H7 (cell line): ENCODE results near the gene AKAP13. TPM values are rescaled to one million over a fixed set of nuclear protein-coding genes. Genes with fewer than 3 reads are reported as not detected.

Source experiments
- DNase-seq: peaks from one replicate; pipeline ENCODE4 v3.0.0; 2012
- H3K27me3 ChIP-seq: 2 replicates; pipeline ENCODE4 v1.6.0; 2011; ENCODE audit warnings: mild to moderate bottlenecking, low read length; ENCODE audit not compliant: control insufficient read depth, insufficient read depth
- H3K36me3 ChIP-seq: replicated peaks from 2 replicates; pipeline ENCODE4 v1.5.1; 2011; ENCODE audit warnings: low read length; ENCODE audit not compliant: control insufficient read depth, insufficient read depth
- H3K4me3 ChIP-seq: 2 replicates; pipeline ENCODE4 v1.5.1; 2011; ENCODE audit warnings: low read depth, mild to moderate bottlenecking, control low read depth, low read length, moderate library complexity; ENCODE audit not compliant: insufficient read depth
- total RNA-seq: library from RNA; depleted of rRNA; stranded (reverse); fragments of >200 nt; shearing (Covaris generic); gene quantifications from 2 replicates; pipeline ENCODE4 v1.2.3, GENCODE V29; 2014

The AKAP13 gene
- total RNA-seq, 1 experiment from 2014 or later: 26.2 TPM

DNA sequence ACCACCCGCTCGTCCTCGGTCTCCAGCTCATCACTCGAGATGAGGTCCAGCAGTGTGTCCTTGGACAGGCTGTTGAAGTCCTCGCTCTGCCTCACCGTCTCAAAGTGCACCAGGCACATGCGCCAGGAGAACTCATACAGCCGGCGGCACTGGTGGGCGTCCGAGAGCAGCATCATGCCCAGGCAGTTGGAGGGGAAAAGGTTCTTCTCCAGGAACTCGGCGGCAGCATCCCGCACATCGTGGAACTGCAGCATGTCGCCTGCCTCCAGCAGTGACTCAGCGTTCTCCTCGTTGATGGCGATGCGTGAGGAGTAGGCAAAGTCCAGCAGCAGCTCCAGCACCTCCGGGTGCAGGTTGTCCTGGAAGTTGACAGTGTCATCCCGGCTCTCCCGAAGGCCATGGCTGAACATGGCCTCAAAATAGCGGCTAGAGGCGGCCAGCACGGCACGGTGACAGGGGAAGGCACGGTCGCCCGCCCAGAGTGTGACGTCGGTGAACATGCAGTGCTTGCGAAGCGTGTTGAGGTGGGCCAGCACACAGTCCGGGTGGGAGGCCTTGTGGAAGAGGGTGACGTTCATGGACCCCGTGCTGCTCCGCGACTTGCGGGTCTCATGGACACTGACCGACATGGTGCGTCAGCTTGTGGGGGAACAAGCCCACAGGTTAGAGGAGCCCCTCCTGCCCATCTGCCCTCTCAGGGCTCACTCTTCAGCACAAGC, 388.9 kb downstream of the AKAP13 start:
- DNase-seq: peak; percentile 43
- no peak overlapping the region for H3K4me3 ChIP-seq
- H3K27me3 ChIP-seq: no peaks in the 10 kb centered on the region
- H3K36me3 ChIP-seq: no peaks in the 10 kb centered on the region

DNA sequence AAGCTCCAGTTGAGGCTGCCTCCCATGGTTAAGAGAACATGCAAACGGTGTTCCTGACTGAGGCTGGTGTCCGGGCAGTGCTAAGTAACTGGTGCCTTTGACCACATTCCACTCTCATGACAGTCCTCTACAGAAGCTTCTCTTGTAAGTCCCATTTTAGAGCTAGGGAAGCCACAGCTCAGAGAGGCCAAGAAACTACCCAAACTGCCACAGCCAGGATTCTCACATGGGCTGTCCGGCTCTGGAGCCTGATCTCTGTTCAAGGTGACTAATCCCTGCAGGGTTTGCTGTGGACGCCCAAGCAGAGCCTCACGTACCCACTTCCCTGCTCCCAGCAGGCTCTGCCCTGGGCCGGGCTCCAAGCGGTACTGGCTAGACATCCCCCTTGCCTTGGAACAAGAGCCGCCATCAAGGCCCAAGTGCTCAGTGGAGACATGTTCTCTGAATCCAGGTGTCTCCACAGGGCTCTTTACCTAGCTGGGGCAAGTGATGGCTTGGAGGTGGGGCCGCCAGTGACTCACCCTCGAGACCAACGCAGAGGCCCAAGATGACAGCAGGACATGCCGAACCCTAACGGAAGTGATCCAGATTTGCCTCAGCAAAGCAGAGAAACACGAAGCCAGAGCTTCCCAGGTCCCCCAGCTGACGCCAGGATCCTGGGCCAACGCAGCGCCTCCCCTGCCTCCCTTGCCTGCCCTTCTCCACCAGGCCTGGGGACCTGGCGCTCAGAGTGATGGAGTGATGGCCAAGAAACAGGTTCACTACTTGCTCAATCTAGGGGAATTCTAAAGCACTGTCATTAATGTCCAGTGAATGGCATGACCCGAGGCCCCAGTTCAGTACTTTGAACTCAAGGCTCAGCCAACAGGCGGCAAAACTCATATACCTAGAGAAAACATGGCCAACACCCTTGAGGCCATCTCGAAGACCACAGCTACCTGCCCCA, 390.0 kb downstream of the AKAP13 start:
- Histone ChIP-seq H3K4me3 (no peak overlapping the region), H3K36me3 (no peaks in the 10 kb centered on the region), H3K27me3 (no peaks in the 10 kb centered on the region)
- peak; percentile 41 for DNase-seq

DNA sequence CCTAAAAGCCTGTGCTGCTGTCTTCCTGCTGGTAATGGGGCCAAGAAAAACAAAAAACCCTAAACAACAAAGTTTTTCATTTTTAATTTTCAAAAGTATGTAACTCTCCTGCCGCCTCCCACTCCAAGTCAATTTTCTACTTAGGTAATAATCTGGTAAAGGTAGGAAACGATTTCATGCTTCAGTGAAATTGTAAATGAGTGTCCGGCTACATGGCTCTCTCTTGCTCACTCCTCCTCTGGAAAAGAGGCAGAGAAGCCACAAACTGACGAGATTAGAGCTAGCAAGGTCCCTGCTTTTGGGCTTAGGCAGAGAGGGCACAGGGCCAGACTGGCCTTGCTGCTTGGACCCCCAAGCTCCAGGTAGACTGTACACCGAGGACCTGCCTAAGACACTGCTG, 390.9 kb downstream of the AKAP13 start:
- Histone ChIP-seq H3K36me3 (no peaks in the 10 kb centered on the region), H3K27me3 (no peaks in the 10 kb centered on the region), H3K4me3 (no peak overlapping the region)
- no peak for DNase-seq

DNA sequence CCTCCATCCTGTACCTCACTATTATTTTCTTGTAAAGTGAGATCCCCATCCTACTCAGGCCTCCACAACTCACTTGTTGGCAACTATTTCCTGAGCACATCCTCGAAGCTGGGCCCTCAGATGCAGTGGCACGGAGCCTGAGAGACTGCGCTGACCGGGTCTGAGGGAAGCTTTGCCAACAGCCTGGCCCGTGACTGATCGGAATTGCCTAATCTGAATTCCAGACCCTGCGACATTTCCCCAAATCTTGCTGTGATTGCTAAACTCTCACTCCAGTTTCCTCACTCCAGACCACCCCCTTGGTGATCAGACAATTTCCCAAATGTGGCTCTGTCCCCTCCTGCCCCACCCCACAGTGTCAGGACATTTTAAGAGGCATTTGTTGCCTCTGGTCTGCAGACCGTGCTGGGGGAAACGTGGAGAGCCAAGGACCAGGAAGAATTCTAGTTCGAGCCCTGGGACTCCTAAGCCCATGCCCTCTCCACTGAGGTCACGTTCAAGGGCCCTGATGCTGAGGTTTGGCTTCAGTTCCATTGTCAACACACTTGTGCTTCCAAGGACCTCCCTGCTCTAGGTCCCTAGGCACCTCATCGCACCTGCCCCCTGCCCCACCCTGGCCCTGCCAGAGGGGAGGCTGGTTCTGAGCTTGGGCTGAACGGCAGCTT, 391.5 kb downstream of the AKAP13 start:
- DNase-seq: peak; percentile 36
- no peaks in the 10 kb centered on the region for H3K36me3 ChIP-seq
- no peak overlapping the region for H3K4me3 ChIP-seq
- H3K27me3 ChIP-seq: no peaks in the 10 kb centered on the region

DNA sequence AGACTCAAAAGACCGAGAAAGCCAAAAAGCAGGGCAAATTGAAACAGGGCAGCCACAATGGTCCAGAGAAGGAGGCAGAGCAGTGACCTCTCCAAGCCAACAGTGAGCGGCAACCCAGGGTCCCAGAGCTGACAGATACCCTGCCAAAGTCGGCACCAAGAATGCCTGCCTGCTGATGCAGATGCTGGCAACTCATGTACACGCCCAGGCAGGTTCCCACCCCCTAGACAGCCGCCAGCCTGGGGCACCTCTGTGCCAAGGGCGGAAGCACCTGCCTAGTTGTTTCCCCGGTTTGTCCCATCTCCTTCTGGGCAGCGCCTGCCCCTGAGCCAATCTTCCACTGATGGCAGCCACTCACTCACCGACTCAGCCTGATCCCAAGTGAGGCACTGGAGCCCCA, 392.3 kb downstream of the AKAP13 start:
- H3K4me3 ChIP-seq: no peak overlapping the region
- H3K27me3 ChIP-seq: no peaks in the 10 kb centered on the region
- H3K36me3 ChIP-seq: no peaks in the 10 kb centered on the region
- DNase-seq: no peak

DNA sequence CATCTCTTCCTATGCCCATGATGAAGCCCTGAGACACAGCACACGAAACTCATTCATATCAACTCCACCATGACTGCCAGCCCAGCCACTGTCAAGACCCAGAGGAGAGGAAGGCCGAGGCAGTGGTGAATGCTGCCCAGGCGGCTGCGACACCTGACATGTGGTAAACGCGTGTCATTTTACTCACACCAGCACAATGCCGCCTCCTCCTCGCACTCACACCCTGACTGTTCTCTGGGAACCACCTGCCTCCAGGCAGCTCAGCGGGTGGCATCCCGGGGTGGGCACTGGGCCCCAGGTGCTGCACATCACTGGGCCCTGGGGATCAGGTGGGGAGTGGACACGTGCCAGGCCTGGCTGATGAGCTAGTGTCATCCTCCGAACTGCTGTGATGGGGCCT, 392.8 kb downstream of the AKAP13 start:
- H3K36me3 ChIP-seq: no peaks in the 10 kb centered on the region
- H3K27me3 ChIP-seq: no peaks in the 10 kb centered on the region
- no peak overlapping the region for H3K4me3 ChIP-seq

DNA sequence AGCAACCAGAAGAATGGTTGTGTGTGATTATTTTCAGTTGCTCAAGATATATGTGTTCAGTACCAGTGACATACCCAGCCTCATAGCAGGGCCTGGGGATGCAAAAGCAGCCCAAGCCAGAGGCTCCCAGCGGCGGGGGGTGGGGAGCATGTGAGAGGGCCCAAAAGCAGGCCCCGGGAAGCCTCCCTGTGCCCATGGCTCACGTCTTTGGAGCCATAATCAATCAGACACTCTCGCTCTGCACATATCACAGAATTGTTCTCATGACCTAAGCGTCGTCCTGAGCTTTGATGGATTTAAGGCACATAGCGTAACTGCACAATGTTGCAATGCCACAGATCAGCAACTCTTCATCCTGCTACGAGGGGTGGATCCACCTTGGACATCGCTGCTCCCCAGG, 393.6 kb downstream of the AKAP13 start:
- Histone ChIP-seq H3K27me3 (no peaks in the 10 kb centered on the region), H3K4me3 (no peak overlapping the region), H3K36me3 (no peaks in the 10 kb centered on the region)
- peak; percentile 53 for DNase-seq

More for the DNA sequence above, 392.8 kb downstream of the AKAP13 start:
- DNase-seq: no peak

DNA sequence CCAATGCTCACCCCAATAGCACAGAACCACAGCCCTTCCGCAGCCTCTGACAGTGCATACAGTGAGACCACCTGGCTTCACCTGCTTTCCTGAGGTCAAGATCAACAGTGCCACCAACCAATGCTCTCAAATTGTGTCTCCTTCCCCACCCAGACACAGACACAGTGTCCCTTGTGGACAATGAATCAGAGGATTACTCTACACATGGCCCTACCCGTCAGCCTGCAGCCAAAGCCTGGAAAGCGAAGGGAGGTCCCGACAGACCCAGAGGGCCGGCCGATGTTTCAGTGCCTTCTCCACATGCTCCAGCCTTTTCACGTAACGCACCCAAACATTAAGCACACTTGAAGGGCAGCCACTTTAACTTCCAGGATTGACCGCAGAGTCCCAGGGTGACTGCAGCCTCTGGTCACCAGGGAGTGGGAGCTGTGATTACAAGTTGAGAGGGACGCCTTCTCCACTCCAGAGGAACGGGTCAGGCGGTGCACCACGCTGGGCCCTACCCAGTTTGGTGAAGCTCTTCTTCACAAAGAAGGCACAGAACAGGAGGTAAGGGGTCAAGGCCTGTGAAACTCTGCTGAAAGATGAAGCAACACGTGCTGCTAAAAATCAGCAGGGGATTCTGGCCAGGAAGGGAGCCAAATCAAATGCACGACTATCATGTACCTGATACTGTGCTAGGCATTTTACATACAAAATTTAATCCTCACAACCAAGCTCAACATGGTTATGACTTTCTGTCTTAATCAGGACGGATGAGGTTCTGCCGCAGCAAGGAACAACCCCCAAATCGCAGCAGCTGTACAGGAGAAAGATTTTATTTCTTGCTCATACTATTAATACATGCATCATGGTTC, 397.1 kb downstream of the AKAP13 start:
- Histone ChIP-seq H3K27me3 (no peaks in the 10 kb centered on the region), H3K36me3 (no peaks in the 10 kb centered on the region), H3K4me3 (no peak overlapping the region)
- DNase-seq: peak; percentile 22

DNA sequence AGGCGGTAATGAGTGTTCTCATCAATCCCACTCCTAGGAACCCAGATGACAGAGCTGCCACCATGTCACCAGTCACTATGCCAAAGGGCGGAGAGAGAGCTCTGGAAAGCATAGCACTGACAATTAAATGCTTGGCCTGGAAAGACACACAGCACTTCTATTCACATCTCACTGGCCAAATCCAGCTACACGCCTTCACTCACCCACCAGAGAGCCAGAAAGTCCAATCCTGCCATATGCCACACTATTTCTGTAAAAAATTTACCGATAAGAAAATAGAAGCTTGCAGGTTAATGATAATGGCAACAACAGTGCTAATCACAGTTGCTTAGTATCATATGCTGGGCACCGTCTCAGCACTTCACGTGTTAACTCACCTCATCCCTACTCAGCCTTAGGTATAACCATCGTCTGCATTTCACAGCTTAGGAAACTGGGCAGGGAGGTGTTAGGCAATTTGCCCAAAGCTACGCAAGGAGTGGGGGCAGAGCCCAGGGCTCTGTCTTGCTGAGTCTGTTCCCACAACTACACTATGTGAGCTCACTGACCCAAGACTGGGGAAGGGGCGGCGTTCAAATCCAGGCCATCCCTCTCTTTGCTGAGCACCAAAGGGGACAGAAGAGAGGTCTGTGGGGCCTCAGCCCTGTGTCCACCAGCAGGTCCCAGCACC, 397.8 kb downstream of the AKAP13 start:
- Histone ChIP-seq H3K36me3 (no peaks in the 10 kb centered on the region), H3K4me3 (no peak overlapping the region), H3K27me3 (no peaks in the 10 kb centered on the region)
- no peak for DNase-seq

DNA sequence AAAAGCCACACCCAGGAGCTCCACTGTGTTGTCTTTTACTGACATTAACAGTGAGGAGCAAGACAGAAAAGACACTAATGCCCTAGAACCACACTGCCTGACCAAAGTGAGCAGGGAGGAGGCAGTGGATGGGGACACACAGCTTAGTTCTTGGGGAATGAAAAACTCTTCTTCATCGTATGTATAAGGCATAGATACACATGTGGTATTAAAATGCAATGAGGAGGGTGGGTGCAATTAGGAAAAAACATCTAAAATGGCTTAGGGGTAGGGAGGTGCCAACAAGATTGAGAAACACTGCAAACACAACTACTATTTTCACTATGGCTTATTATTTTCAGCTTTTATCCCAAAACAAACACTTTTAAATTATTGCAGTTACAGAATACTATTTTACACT, 398.8 kb downstream of the AKAP13 start:
- Histone ChIP-seq H3K4me3 (no peak overlapping the region), H3K36me3 (no peaks in the 10 kb centered on the region), H3K27me3 (no peaks in the 10 kb centered on the region)
- no peak for DNase-seq

DNA sequence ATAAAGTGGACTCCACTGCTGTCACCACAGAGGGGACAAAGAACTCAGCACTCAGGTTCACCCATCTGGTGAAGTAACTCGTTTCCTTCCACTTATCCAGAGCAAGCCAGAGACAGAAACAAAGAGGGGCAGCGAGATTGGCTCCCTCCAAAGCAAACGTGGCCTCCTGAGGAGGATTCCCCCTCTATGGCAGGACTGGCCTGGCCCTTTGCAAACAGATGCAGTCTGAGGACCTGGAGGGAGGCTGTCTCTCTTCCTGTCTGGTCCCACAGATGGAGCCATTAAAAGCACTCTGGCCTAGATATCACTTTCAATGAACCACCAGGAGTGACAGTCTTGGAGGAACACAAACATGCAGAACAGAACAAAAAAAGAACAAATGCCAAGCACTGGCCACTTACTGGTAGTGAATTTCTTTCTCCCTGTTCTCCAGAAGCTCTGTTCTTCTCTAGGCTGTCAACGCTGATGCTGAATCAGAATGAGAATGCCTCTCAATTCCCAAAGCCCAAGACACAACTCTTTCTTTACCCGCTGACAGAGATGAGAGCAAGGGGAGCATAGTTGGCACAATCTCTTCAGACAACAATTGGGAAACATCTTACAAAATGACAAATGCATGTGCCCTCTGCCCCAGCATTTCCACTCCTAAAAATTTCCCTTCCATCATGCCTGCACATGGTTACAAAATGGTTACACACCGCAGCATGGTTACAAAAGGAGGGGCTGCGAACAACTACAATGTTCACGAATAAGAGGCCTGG, 400.0 kb downstream of the AKAP13 start:
- Histone ChIP-seq H3K36me3 (no peaks in the 10 kb centered on the region), H3K4me3 (no peak overlapping the region)
- DNase-seq: no peak

DNA sequence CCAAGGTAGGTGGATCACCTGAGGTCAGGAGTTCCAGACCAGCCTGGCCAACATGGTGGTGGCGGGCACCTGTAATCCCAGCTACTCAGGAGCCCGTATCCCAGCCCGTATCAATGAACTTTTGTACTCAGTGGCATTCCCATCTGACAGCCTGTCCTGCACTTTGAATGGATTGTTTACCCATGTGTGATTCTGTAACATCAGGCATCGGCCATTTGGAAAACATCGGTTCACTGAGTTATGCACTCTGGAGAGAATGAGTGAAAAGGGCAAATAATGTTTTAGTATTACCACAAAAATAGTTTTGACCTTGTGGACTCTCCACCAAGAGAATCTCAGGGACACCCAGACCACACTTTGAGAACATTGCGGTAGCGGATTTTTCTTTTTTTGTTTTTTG, 400.7 kb downstream of the AKAP13 start:
- Histone ChIP-seq H3K27me3 (no peaks in the 10 kb centered on the region), H3K36me3 (no peaks in the 10 kb centered on the region), H3K4me3 (no peak overlapping the region)
- DNase-seq: no peak

More for the DNA sequence above, 400.0 kb downstream of the AKAP13 start:
- no peaks in the 10 kb centered on the region for H3K27me3 ChIP-seq

DNA sequence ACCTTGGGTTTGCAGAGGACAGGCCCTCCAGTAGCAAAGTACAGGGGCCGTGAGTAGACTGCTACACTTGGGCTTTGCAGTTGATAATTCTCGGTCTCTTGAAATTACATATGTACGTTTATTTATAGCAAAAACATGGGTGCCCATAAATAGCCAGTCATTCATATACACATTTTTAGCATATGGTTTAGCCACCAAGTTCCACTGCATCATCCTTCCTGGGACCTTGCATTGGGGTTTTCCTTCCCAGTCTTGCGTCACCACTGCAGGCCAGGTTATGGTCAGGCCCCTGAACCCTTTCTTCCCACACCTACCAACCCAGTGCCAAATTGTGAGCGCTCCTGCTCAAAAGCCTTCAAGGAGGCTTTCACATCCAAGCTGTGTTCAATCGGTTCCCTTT, 401.7 kb downstream of the AKAP13 start:
- Histone ChIP-seq H3K27me3 (no peaks in the 10 kb centered on the region), H3K4me3 (no peak overlapping the region), H3K36me3 (no peaks in the 10 kb centered on the region)
- no peak for DNase-seq
